ENCODE measurements around the gene FBP1. TPM values are rescaled to one million over a fixed set of nuclear protein-coding genes. Genes with fewer than 3 reads are reported as not detected.
A peak's percentile ranks its signal among the peaks of the same experiment; 100 is the strongest.

The FBP1 gene
- total RNA-seq, 8 experiments from 2014 or later, result 0.33 TPM; not detected in 6

GRCh38 chr9:94668928-94669729, 29.8 kb upstream of the FBP1 start:
- in situ Hi-C loops (cut with MboI; ENCODE audit: low pct_unique_long_range_greater_than_20kb in 2 of 9, low sequenced_read_pairs in 9 of 9, unreplicated experiment in 9 of 9), result no loop called here
- 18 to 79% (median 59%) methylated on average over 1 to 17 of the region's 17 CpGs for WGBS, 10 experiments
- Histone ChIP-seq H3K4me3 (no peak overlapping the region), H3K27ac (no peak overlapping the region), H3K4me1 (replicated peaks in 1 of 2) (peaks cover 4 to 20% of the 10 kb centered on the region in 2 donors)
- ATAC-seq (replicated peaks in 6 of 8), result peak; percentile 80 to 97 (median 86)

- no peak overlapping the region for H3K4me3 ChIP-seq
- peaks cover 4 to 17% of the 10 kb centered on the region in 2 donors for H3K4me1 ChIP-seq (replicated peaks in 1 of 2)
- no peak overlapping the region for H3K27ac ChIP-seq
- 13 to 93% (median 51%) methylated on average over 3 to 6 of the region's 6 CpGs for WGBS, 10 experiments
- in situ Hi-C loops (cut with MboI; ENCODE audit: low pct_unique_long_range_greater_than_20kb in 2 of 9, low sequenced_read_pairs in 9 of 9, unreplicated experiment in 9 of 9), result no loop called here
- ATAC-seq (replicated peaks in 6 of 8), result peak in 4 of 8 experiments; percentile 11 to 78 (median 48)
These were observed 29.2 kb upstream of the FBP1 start for GRCh38 chr9:94668418-94668927.

- Histone ChIP-seq H3K27ac (no peak overlapping the region), H3K4me3 (no peak overlapping the region), H3K4me1 (replicated peaks in 1 of 2) (peaks cover 4 to 10% of the 10 kb centered on the region in 2 donors)
- in situ Hi-C loops (cut with MboI; ENCODE audit: low pct_unique_long_range_greater_than_20kb in 2 of 9, low sequenced_read_pairs in 9 of 9, unreplicated experiment in 9 of 9), result no loop called here
- ATAC-seq (replicated peaks in 6 of 8), result no peak
- 40 to 100% (median 81%) methylated on average over 2 to 11 of the region's 14 CpGs; no CpG with 5 or more reads in 2 of the 10 experiments for WGBS, 10 experiments
These were observed 27.2 kb upstream of the FBP1 start for GRCh38 chr9:94666364-94667099.

DNA sequence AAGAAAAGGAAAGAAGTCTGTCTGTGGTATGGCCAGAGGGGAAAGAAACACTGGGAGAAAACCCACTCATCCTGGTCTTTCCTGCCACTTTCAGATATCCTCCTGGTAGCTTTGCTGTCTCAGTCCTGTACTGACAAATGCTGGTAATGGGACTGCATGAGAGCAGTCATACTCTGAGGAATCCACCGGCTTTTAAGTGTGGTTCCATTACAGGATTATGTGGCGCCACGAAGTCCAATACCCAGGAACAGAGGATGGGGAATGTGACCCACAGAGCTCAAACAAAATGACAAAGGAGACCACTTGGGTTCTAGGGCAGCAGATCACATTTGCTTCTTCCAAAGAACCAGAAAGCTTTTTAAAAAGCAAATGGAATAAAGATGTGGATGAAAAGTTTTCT, 26.3 kb upstream of the FBP1 start:
- no peak overlapping the region for H3K27ac ChIP-seq
- no peak for ATAC-seq (replicated peaks in 6 of 8)
- no peak overlapping the region for H3K4me3 ChIP-seq
- peaks cover 4 to 10% of the 10 kb centered on the region in 2 donors for H3K4me1 ChIP-seq (replicated peaks in 1 of 2)
- WGBS, 10 experiments, result 68 to 100% (median 87%) methylated on average over 1 to 3 of the region's 3 CpGs; no CpG with 5 or more reads in 1 of the 10 experiments
- in situ Hi-C loops (cut with MboI; ENCODE audit: low pct_unique_long_range_greater_than_20kb in 2 of 9, low sequenced_read_pairs in 9 of 9, unreplicated experiment in 9 of 9), result no loop called here

DNA sequence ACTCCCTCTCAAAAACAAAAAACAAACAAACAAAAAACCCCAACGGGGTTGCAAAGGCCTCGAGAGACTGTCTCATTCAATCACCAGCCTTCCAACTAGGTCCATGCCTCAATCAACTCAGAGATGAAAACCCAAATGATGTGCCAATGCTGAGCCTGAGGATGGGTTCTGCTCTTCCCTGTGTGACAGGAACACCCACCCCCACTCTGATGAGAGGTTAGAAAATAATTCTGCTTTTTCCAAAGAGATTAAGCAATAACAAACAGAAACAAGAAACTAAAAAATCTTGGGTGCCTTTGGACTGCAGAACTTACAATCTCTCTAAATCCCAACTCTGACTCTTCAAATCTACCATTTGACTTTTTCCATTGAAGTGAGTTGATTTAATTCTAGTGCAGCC, 25.5 kb upstream of the FBP1 start:
- 39 to 100% (median 59%) methylated on average over 1 to 2 of the region's 2 CpGs; no CpG with 5 or more reads in 6 of the 10 experiments for WGBS, 10 experiments
- Histone ChIP-seq H3K27ac (no peak overlapping the region), H3K4me1 (replicated peaks in 1 of 2) (peaks cover 4 to 10% of the 10 kb centered on the region in 2 donors), H3K4me3 (no peak overlapping the region)
- no peak for ATAC-seq (replicated peaks in 6 of 8)
- in situ Hi-C loops (cut with MboI; ENCODE audit: low pct_unique_long_range_greater_than_20kb in 2 of 9, low sequenced_read_pairs in 9 of 9, unreplicated experiment in 9 of 9), result no loop called here

GRCh38 chr9:94663640-94664039, 24.3 kb upstream of the FBP1 start:
- peaks cover under 1 to 10% of the 10 kb centered on the region in 2 donors for H3K4me1 ChIP-seq (replicated peaks in 1 of 2)
- WGBS, 10 experiments, result 83 to 100% (median 92%) methylated on average over 2 to 3 of the region's 3 CpGs; no CpG with 5 or more reads in 4 of the 10 experiments
- in situ Hi-C loops (cut with MboI; ENCODE audit: low pct_unique_long_range_greater_than_20kb in 2 of 9, low sequenced_read_pairs in 9 of 9, unreplicated experiment in 9 of 9), result no loop called here

GRCh38 chr9:94663140-94663539, 23.8 kb upstream of the FBP1 start:
- Histone ChIP-seq H3K4me3 (no peak overlapping the region), H3K4me1 (replicated peaks in 1 of 2) (peaks cover 0 to 10% of the 10 kb centered on the region in 2 donors), H3K27ac (no peak overlapping the region)
- WGBS, 10 experiments, result 40 to 100% (median 60%) methylated on average over 1 to 8 of the region's 8 CpGs; no CpG with 5 or more reads in 1 of the 10 experiments
- in situ Hi-C loops (cut with MboI; ENCODE audit: low pct_unique_long_range_greater_than_20kb in 2 of 9, low sequenced_read_pairs in 9 of 9, unreplicated experiment in 9 of 9), result no loop called here
- ATAC-seq (replicated peaks in 6 of 8), result no peak

More at GRCh38 chr9:94663640-94664039, 24.3 kb upstream of the FBP1 start:
- no peak for ATAC-seq (replicated peaks in 6 of 8)
- Histone ChIP-seq H3K27ac (no peak overlapping the region), H3K4me3 (no peak overlapping the region)

- Histone ChIP-seq H3K27ac (no peak overlapping the region), H3K4me3 (no peak overlapping the region), H3K4me1 (replicated peaks in 1 of 2) (no peaks in the 10 kb centered on the region)
- ATAC-seq (replicated peaks in 6 of 8), result no peak
- WGBS, 10 experiments, result 33 to 82% (median 65%) methylated on average over 1 to 3 of the region's 4 CpGs; no CpG with 5 or more reads in 5 of the 10 experiments
- in situ Hi-C loops (cut with MboI; ENCODE audit: low pct_unique_long_range_greater_than_20kb in 2 of 9, low sequenced_read_pairs in 9 of 9, unreplicated experiment in 9 of 9), result no loop called here
These were observed 17.9 kb upstream of the FBP1 start for GRCh38 chr9:94657021-94657725.

- 27 to 60% (median 50%) methylated on average over 3 to 6 of the region's 6 CpGs; no CpG with 5 or more reads in 3 of the 10 experiments for WGBS, 10 experiments
- Histone ChIP-seq H3K27ac (no peak overlapping the region), H3K4me3 (no peak overlapping the region), H3K4me1 (replicated peaks in 1 of 2) (no peaks in the 10 kb centered on the region)
- peak in 2 of 8 experiments; percentile 42 to 63 for ATAC-seq (replicated peaks in 6 of 8)
- in situ Hi-C loops (cut with MboI; ENCODE audit: low pct_unique_long_range_greater_than_20kb in 2 of 9, low sequenced_read_pairs in 9 of 9, unreplicated experiment in 9 of 9), result no loop called here
These were observed 16.9 kb upstream of the FBP1 start for GRCh38 chr9:94656200-94656599.

DNA sequence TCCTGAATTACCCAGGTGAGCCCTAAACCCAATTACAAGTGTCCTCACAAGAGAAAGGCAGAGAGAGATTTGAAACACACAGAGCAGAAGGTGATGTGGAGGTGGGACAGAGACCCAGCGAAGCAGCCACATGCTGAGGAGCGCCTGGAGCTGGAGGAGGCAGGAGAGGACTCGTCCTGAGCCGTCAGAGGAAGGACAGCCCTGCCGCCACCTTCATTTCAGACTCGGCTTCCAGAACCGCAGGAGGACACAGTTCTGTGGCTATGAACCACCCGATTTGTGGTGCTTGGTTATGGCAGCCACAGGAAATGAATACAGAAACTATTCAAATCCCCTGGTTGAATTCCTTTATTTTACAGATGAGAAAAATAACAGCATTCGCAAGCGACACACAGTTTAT, 16.4 kb upstream of the FBP1 start:
- Histone ChIP-seq H3K4me1 (replicated peaks in 1 of 2) (no peaks in the 10 kb centered on the region), H3K4me3 (no peak overlapping the region), H3K27ac (no peak overlapping the region)
- ATAC-seq (replicated peaks in 6 of 8), result no peak
- WGBS, 10 experiments, result 60 to 100% (median 97%) methylated on average over 1 to 8 of the region's 10 CpGs; no CpG with 5 or more reads in 2 of the 10 experiments
- in situ Hi-C loops (cut with MboI; ENCODE audit: low pct_unique_long_range_greater_than_20kb in 2 of 9, low sequenced_read_pairs in 9 of 9, unreplicated experiment in 9 of 9), result no loop called here

DNA sequence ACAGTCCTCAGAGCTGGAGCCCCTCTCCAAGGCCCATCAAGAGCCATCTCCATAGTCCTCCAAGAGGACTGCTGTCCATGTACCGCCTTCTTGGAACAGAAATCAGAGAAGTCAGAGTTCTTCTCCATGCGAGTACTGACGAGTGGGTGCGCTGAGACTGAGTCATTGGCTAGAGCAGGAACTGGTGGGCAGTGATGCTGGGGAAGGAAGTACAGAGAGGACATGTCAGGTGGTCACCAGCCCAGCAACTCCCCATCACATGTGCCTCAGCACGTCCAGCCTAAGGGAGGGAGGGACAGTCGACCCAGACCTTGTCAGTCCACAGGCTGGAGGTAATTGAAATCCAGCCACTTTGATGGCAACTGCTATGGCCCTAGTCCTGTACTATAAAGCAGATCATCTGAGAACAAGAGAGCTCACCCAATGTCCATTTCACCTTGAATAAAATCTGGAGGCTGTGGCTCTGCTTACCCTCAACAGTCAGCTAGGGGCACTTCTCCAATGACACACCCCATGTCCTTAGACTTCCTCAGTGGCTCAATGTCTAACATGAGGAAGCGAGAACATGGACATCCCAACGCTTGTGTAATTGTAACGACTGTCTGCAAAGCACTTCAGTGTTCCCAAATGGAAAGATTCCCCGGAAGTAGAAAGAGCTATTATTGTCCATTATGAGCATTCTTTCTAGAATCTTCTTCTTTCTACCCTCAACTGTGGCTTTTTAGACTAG, 15.0 kb upstream of the FBP1 start:
- Histone ChIP-seq H3K4me3 (no peak overlapping the region), H3K4me1 (replicated peaks in 1 of 2) (no peaks in the 10 kb centered on the region), H3K27ac (no peak overlapping the region)
- no peak for ATAC-seq (replicated peaks in 6 of 8)
- in situ Hi-C loops (cut with MboI; ENCODE audit: low pct_unique_long_range_greater_than_20kb in 2 of 9, low sequenced_read_pairs in 9 of 9, unreplicated experiment in 9 of 9), result no loop called here
- 57 to 100% (median 89%) methylated on average over 2 to 9 of the region's 10 CpGs for WGBS, 10 experiments

DNA sequence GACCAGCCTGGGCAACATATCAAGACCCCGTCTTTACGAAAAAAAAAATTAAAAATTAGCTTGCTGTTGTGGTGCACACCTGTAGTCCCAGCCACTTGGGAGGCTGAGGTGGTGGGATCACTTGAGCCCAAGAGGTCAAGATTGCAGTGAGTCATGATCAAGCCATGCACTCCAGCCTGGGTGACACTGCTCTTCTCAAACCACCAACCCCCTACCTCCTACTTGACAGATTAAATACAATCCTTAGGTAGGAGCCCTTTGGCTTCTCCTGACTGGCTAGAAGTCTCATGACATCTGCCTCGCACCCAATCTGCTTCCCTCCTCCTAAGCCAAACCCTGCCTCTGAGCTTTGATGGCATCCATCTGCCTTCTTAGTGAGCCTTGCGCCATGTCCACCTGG, 11.6 kb upstream of the FBP1 start:
- 80 to 100% (median 98%) methylated on average over 1 to 4 of the region's 4 CpGs; no CpG with 5 or more reads in 4 of the 10 experiments for WGBS, 10 experiments
- in situ Hi-C loops (cut with MboI; ENCODE audit: low pct_unique_long_range_greater_than_20kb in 2 of 9, low sequenced_read_pairs in 9 of 9, unreplicated experiment in 9 of 9), result no loop called here
- no peak for ATAC-seq (replicated peaks in 6 of 8)

More for the DNA sequence above, 11.6 kb upstream of the FBP1 start:
- peaks cover 6% of the 10 kb centered on the region in 2 donors for H3K4me1 ChIP-seq (replicated peaks in 1 of 2)
- no peak overlapping the region for H3K27ac ChIP-seq
- no peak overlapping the region for H3K4me3 ChIP-seq
